IPS DF 6.9 (cell line): ENCODE results near the gene ANKUB1.

Experiments
- DNase-seq: peaks from one replicate; pipeline ENCODE4 v3.0.0-alpha.2; 2013; ENCODE audit warnings: low read depth, low spot score
- H3K27ac ChIP-seq: one replicate; pipeline ENCODE4 v1.5.1; 2013; ENCODE audit warnings: low read length, control low read depth
- H3K27me3 ChIP-seq: 2 replicates; pipeline ENCODE4 v1.6.1; 2013; ENCODE audit warnings: mild to moderate bottlenecking, low read length; ENCODE audit not compliant: control insufficient read depth, insufficient read depth
- H3K36me3 ChIP-seq: 2 replicates; pipeline ENCODE4 v1.6.1; 2013; ENCODE audit warnings: low read length; ENCODE audit not compliant: control insufficient read depth, insufficient read depth
- H3K4me1 ChIP-seq: 2 replicates; pipeline ENCODE4 v1.6.1; 2013; ENCODE audit warnings: low read length; ENCODE audit not compliant: control insufficient read depth, insufficient read depth
- H3K4me3 ChIP-seq: 2 replicates; pipeline ENCODE4 v1.5.1; 2013; ENCODE audit warnings: mild to moderate bottlenecking, low read length
- H3K9me3 ChIP-seq: 2 replicates; pipeline ENCODE4 v1.6.1; 2013; ENCODE audit warnings: low read length, inconsistent platforms; ENCODE audit not compliant: control insufficient read depth, insufficient read depth
- WGBS: extraction: QIAGEN DNeasy Blood & Tissue Kit; methylation state at CpG from one replicate; pipeline ENCODE4 v1.1.7; 2013; ENCODE audit warnings: mixed read lengths, missing lambda C conversion rate; ENCODE audit not compliant: insufficient read length, insufficient coverage; 5-methylcytosine and 5-hydroxymethylcytosine counted together

Gene ANKUB1

DNA sequence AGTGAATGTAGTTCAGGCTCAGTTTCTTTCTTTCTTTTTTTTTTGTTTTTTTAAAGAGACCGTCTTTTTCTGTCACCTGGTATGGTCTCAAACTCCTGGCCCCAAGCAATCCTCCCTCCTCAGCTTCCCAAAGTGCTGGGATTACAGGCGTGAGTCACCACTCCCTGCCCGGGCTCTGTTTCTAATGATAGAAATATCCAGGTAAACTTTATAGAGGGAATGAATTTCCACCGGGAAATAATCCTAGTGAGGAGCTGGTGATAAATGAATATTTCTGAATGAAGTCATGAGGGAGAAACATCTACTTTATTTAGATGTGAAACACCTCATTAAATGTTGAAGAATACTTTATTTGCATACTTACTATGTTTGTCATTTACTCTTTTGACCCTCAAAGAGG lies 27.8 kb upstream of the ANKUB1 start:
- H3K4me1 ChIP-seq, result no peaks in the 10 kb centered on the region
- H3K9me3 ChIP-seq, result no peaks in the 10 kb centered on the region
- DNase-seq, result no peak
- no peak overlapping the region for H3K27ac ChIP-seq
- H3K4me3 ChIP-seq, result no peak overlapping the region
- H3K36me3 ChIP-seq, result no peaks in the 10 kb centered on the region
- no peaks in the 10 kb centered on the region for H3K27me3 ChIP-seq
- WGBS, result no CpG with 5 or more reads among the region's 4 CpGs

DNA sequence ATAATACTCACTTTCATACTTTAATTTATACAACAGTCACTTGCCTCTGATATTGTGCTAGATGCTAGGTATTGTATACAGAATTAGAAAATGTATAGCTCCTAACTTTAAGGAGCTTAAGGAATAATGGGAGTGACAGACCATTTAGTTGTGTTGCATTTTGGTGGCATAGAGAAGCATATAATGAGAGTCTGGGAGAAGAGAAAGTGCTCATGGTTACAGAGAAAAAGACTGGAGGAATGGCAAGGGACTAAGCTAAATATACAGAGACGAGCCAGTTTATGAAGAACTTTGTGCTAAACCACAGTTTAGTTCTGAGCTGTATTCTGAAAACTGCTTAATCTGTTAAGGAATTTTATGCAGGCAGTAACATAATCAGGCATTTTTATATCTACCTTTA lies 27.1 kb upstream of the ANKUB1 start:
- no CpG with 5 or more reads among the region's 1 CpG for WGBS
- no peaks in the 10 kb centered on the region for H3K4me1 ChIP-seq
- H3K27ac ChIP-seq, result no peak overlapping the region
- no peak overlapping the region for H3K4me3 ChIP-seq
- H3K27me3 ChIP-seq, result no peaks in the 10 kb centered on the region
- no peaks in the 10 kb centered on the region for H3K9me3 ChIP-seq
- no peaks in the 10 kb centered on the region for H3K36me3 ChIP-seq
- no peak for DNase-seq

DNA sequence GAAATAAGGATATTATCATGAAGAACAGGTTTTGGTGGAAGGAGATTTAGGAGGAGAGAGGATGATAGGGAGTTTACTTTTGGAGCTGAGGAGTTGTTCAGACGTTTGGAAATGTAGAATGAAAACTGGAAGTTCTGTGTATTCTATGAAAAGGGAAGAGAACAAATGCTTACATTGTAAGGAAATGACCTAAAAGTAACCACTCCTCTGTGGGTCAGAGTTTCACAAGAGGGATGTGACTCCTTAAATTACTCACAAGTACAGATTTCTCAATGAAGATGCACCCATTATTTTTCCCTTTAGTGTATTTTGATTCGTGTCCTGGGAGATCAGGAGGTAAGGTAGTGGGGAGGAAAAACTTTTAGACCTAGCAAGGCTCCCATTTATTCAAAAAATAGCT lies 24.6 kb upstream of the ANKUB1 start:
- 100% methylated on average over 1 of the region's 2 CpGs for WGBS
- no peaks in the 10 kb centered on the region for H3K9me3 ChIP-seq
- no peaks in the 10 kb centered on the region for H3K27me3 ChIP-seq
- DNase-seq, result no peak
- H3K4me3 ChIP-seq, result no peak overlapping the region
- H3K36me3 ChIP-seq, result no peaks in the 10 kb centered on the region
- no peaks in the 10 kb centered on the region; the same call in 1 of the 2 replicates for H3K4me1 ChIP-seq
- H3K27ac ChIP-seq, result no peak overlapping the region

DNA sequence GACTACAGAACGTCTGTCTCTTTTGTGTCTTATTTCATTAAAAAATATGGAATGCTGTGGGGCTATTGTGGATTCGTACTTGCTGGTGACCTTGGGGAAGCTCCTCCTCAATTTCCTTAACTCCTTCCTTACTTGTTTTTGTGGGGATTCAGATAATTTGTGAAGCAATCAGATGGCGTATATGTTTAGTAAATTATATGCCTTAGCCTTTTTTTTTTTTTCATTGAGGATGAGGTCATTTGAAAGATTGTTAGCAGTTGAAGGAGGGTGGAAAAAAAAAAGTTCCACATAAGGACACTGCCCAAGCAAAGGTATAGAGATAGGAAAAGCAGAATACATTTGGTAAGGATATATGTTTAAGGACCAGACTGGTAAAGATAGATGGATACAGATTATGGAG lies 24.0 kb upstream of the ANKUB1 start:
- Histone ChIP-seq H3K4me1 (no peaks in the 10 kb centered on the region; the same call in 1 of the 2 replicates), H3K27me3 (no peaks in the 10 kb centered on the region), H3K27ac (no peak overlapping the region), H3K9me3 (no peaks in the 10 kb centered on the region), H3K4me3 (no peak overlapping the region), H3K36me3 (no peaks in the 10 kb centered on the region)
- no peak for DNase-seq
- no CpG with 5 or more reads among the region's 3 CpGs for WGBS

DNA sequence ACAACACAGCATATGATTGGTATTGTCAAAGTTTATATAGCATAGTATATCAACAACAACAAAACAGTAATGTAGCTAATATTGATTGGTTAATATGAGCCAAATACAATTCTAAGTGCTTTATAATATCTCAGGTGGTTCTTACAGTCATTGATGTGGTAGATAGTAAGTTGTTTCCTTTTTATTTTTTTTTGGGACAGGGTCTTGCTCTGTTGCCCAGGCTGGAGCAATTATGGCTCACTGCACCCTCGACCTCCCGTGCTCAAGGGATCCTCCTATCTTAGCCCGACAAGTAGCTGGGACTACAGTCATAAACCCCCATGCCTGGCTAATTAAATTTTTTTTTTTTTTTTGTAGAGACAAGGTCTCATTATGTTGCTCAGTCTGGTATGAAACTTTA lies 23.4 kb upstream of the ANKUB1 start:
- Histone ChIP-seq H3K4me1 (no peaks in the 10 kb centered on the region; the same call in 1 of the 2 replicates), H3K36me3 (no peaks in the 10 kb centered on the region), H3K27ac (no peak overlapping the region), H3K27me3 (no peaks in the 10 kb centered on the region), H3K9me3 (no peaks in the 10 kb centered on the region), H3K4me3 (no peak overlapping the region)
- DNase-seq, result no peak
- no CpG with 5 or more reads among the region's 3 CpGs for WGBS

DNA sequence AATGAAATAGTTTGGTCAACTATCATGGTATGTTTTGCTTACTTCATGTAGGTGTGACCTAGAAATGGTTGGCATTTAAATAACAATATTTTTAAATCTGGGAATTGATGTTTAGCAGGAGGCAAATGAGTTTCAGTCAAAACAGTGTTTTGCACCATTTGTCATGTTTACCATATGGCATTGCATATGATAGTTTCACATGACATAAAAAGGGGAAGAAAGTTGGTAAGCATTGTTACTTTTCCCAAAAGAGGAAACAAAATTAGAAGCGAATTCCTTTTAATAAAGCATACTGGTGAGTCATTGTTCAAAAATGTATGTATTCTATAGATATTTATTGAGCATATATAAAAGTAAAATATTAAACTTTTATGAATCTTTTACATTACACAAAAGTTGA lies 23.0 kb upstream of the ANKUB1 start:
- DNase-seq, result no peak
- Histone ChIP-seq H3K27ac (no peak overlapping the region), H3K4me3 (no peak overlapping the region), H3K36me3 (no peaks in the 10 kb centered on the region), H3K4me1 (no peaks in the 10 kb centered on the region; the same call in 1 of the 2 replicates), H3K9me3 (no peaks in the 10 kb centered on the region), H3K27me3 (no peaks in the 10 kb centered on the region)
- no CpG with 5 or more reads among the region's 1 CpG for WGBS

DNA sequence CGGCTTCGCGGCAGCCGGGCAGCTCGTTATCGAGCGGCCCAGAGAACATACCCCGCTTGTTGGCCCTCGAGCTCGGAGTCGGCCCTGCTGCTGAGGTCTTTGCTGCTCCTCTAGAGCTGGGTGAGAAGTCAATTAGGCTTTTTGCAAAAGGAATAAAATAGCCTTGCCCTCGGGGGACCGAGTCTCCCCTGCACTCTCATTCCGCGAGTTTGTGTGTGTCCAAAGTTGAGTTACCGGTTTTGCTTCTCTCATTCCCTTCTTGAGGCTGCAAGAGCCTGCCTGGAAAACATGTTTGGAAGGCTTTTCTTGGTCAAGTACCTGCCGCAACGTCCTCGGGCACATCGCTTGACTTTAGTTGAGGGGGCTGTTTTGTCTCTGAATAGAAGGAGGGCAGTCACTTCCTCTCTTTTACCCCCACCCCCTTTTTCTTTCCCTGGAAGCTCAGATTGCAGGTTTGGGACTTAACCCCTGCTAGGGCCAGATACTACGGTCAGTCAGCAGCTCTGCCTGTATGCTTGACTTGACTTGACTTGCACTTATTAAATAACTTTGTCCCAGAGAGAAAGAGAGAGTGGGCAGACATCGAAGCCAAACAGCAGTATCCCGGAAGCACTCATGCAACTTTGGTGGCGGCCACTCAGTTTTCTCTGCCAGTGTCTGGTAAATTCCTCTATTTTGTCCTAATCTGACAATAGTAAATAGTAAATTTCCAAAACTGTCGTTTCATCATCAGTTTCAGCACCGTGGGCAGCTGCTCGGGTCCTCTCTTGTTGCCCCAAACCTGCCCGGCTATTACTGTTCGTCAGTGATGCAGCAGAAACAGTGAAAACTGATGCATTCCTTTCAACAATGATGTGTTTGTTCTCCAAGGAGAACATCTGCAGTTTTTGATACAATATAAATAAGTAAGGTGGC lies 21.3 kb upstream of the ANKUB1 start:
- no CpG with 5 or more reads among the region's 29 CpGs for WGBS
- no peaks in the 10 kb centered on the region; the same call in 1 of the 2 replicates for H3K4me1 ChIP-seq
- no peaks in the 10 kb centered on the region for H3K9me3 ChIP-seq
- H3K36me3 ChIP-seq, result no peaks in the 10 kb centered on the region
- H3K4me3 ChIP-seq, result peak overlapping the region; percentile 74
- no peaks in the 10 kb centered on the region for H3K27me3 ChIP-seq
- DNase-seq, result peak; percentile 4
- no peak overlapping the region for H3K27ac ChIP-seq

DNA sequence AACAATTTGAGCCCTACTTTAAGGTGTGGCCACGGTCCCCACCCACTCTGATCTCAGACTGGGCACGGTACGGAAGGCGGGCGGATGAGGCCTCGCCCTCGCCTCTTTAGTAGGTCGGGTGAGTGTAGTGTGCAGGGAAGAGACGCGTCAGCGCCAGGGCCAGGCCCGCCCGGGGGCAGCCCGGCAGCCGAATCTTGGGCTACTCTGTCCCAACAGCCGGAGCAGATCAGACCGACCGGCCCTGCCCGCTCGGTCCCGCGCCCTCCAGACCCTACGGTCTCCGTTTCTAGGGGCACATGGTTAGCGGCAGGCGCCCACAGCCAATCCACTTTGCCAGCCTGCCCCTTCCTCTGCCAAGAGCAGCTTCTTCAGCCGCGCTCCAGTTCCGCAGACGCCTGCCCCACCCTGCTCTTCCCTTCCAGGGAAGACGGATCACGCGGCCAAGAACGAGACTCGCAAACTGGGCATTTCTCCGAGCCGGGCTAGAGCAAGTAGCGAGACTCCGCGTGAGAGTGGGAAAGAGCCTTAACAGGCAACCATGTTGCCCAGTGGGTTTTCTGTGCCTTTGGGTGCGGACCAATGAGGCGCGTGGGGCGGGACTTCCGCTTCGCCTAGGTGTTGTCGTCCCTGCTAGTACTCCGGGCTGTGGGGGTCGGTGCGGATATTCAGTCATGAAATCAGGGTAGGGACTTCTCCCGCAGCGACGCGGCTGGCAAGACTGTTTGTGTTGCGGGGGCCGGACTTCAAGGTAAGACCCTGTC lies 20.4 kb upstream of the ANKUB1 start, which contains the start of gene RNF13:
Gene RNF13 (plus strand): TSS at position 610 of the 761 bp plus-strand sequence. CDS start 32,812 bp downstream, outside the sequence.
- no peaks in the 10 kb centered on the region for H3K27me3 ChIP-seq
- no peaks in the 10 kb centered on the region for H3K36me3 ChIP-seq
- peak; percentile 74 for DNase-seq
- WGBS, result no CpG with 5 or more reads among the region's 56 CpGs
- no peaks in the 10 kb centered on the region for H3K9me3 ChIP-seq
- H3K27ac ChIP-seq, result no peak within 1 kb of the TSS
- H3K4me1 ChIP-seq, result no peaks in the 10 kb centered on the region; the same call in 1 of the 2 replicates
- H3K4me3 ChIP-seq, result peak within 1 kb of the TSS; percentile 74

DNA sequence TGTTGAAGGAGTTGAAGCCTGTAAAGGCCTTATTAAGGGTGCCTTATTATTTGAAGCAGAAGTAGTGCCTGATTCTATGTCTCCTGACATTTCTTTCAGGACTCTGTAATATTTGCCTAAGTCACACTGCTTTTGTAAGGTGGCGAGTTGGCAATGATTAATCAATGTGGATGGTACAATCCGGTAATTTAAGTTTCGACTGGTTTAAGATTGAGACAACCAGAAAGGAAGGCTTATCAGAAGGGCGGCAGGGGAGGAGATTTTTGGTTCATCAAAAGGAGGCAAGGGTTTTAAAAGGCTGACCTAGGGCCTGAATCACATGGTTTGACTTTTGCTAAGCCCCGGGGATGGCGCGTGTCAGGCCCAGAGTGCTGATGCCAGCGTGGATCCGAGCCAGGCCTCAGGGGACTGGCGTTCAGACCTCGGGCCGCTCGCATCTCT lies 19.8 kb upstream of the ANKUB1 start:
- DNase-seq, result no peak
- Histone ChIP-seq H3K4me1 (no peaks in the 10 kb centered on the region; the same call in 1 of the 2 replicates), H3K4me3 (peak overlapping the region; percentile 74; the same call in 1 of the 2 replicates), H3K9me3 (no peaks in the 10 kb centered on the region), H3K36me3 (no peaks in the 10 kb centered on the region), H3K27me3 (no peaks in the 10 kb centered on the region), H3K27ac (no peak overlapping the region)
- no CpG with 5 or more reads among the region's 13 CpGs for WGBS

DNA sequence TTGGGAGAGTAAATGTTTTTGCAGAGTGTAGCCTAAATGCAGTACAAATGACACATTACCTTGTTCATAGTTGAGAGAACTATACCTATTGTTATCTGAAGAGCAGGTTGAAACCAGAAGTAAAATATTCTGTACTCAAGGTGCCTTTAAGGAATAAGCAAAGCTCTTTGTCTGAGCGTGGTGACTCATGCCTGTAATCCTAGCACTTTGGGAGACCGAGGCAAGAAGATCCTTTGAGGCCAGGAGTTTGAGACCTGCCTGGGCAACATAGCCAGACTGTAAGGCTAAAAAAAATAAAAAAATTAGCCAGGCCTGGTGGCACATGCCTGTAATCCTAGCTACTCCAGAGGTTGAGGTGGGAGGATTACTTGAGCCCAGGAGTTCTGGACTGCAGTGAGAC lies 18.5 kb upstream of the ANKUB1 start:
- WGBS, result no CpG with 5 or more reads among the region's 2 CpGs
- H3K4me3 ChIP-seq, result no peak overlapping the region
- no peaks in the 10 kb centered on the region for H3K9me3 ChIP-seq
- H3K4me1 ChIP-seq, result no peaks in the 10 kb centered on the region; the same call in 1 of the 2 replicates
- H3K27me3 ChIP-seq, result no peaks in the 10 kb centered on the region
- H3K36me3 ChIP-seq, result no peaks in the 10 kb centered on the region
- H3K27ac ChIP-seq, result no peak overlapping the region
- no peak for DNase-seq
